ENCODE results near the gene CREBBP. TPM values are rescaled to one million over a fixed set of nuclear protein-coding genes. Genes with fewer than 3 reads are reported as not detected.

Gene CREBBP
- total RNA-seq, 1 experiment from 2014 or later: 26.4 TPM

GRCh38 chr16:3698941-3699340, 181.6 kb downstream of the CREBBP start:
- H3K79me2 ChIP-seq (ENCODE audit: low read length): peaks cover 91% of the 10 kb centered on the region
- no peaks in the 10 kb centered on the region for H3K27me3 ChIP-seq (ENCODE audit: low read length)
- H3K9me3 ChIP-seq (ENCODE audit: low read length): no peaks in the 10 kb centered on the region
- DNase-seq: no peak
- no peak overlapping the region for H2AFZ ChIP-seq (ENCODE audit: low read length)
- no peak overlapping the region for H3K4me3 ChIP-seq (ENCODE audit: low read length)
- no peaks in the 10 kb centered on the region for H3K9me2 ChIP-seq (replicated peaks; ENCODE audit: insufficient read depth, low read length)
- H3K27ac ChIP-seq (ENCODE audit: low read length): no peak overlapping the region
- no peak overlapping the region for H3K9ac ChIP-seq (ENCODE audit: low read length)
- H3K4me2 ChIP-seq (ENCODE audit: low read depth, low read length, poor library complexity, severe bottlenecking): no peak overlapping the region
- H4K20me1 ChIP-seq (ENCODE audit: insufficient read depth, low read depth, low read length): peaks cover 17% of the 10 kb centered on the region; the same call in 1 of the 2 replicates
- H3K36me3 ChIP-seq (ENCODE audit: insufficient read depth, low read length): peaks cover 23% of the 10 kb centered on the region
- H3K4me1 ChIP-seq (ENCODE audit: low read length): no peaks in the 10 kb centered on the region

- Histone ChIP-seq H3K27me3 (ENCODE audit: low read length) (no peaks in the 10 kb centered on the region), H4K20me1 (ENCODE audit: insufficient read depth, low read depth, low read length) (peaks cover 17% of the 10 kb centered on the region; the same call in 1 of the 2 replicates), H3K9me2 (replicated peaks; ENCODE audit: insufficient read depth, low read length) (no peaks in the 10 kb centered on the region), H2AFZ (ENCODE audit: low read length) (no peak overlapping the region), H3K79me2 (ENCODE audit: low read length) (peaks cover 81% of the 10 kb centered on the region), H3K9me3 (ENCODE audit: low read length) (no peaks in the 10 kb centered on the region), H3K9ac (ENCODE audit: low read length) (no peak overlapping the region), H3K27ac (ENCODE audit: low read length) (no peak overlapping the region), H3K4me1 (ENCODE audit: low read length) (no peaks in the 10 kb centered on the region), H3K4me3 (ENCODE audit: low read length) (no peak overlapping the region), H3K36me3 (ENCODE audit: insufficient read depth, low read length) (peaks cover 19% of the 10 kb centered on the region), H3K4me2 (ENCODE audit: low read depth, low read length, poor library complexity, severe bottlenecking) (no peak overlapping the region)
- DNase-seq: no peak
Measured at GRCh38 chr16:3696425-3697218, 183.9 kb downstream of the CREBBP start.

GRCh38 chr16:3695610-3696369, 184.7 kb downstream of the CREBBP start:
- no peak overlapping the region for H3K9ac ChIP-seq (ENCODE audit: low read length)
- DNase-seq: no peak

GRCh38 chr16:3694051-3694450, 186.5 kb downstream of the CREBBP start:
- DNase-seq: no peak
- no peak overlapping the region for H3K27ac ChIP-seq (ENCODE audit: low read length)
- H3K4me3 ChIP-seq (ENCODE audit: low read length): no peak overlapping the region
- H3K27me3 ChIP-seq (ENCODE audit: low read length): no peaks in the 10 kb centered on the region
- peaks cover 76% of the 10 kb centered on the region for H3K79me2 ChIP-seq (ENCODE audit: low read length)
- no peaks in the 10 kb centered on the region for H3K4me1 ChIP-seq (ENCODE audit: low read length)
- H3K4me2 ChIP-seq (ENCODE audit: low read depth, low read length, poor library complexity, severe bottlenecking): no peak overlapping the region
- H4K20me1 ChIP-seq (ENCODE audit: insufficient read depth, low read depth, low read length): peaks cover 17% of the 10 kb centered on the region; the same call in 1 of the 2 replicates
- H3K9ac ChIP-seq (ENCODE audit: low read length): no peak overlapping the region
- no peak overlapping the region for H2AFZ ChIP-seq (ENCODE audit: low read length)
- H3K9me2 ChIP-seq (replicated peaks; ENCODE audit: insufficient read depth, low read length): no peaks in the 10 kb centered on the region
- H3K36me3 ChIP-seq (ENCODE audit: insufficient read depth, low read length): peaks cover 18% of the 10 kb centered on the region
- no peaks in the 10 kb centered on the region for H3K9me3 ChIP-seq (ENCODE audit: low read length)

More at GRCh38 chr16:3695610-3696369, 184.7 kb downstream of the CREBBP start:
- H3K27me3 ChIP-seq (ENCODE audit: low read length): no peaks in the 10 kb centered on the region
- no peak overlapping the region for H3K4me3 ChIP-seq (ENCODE audit: low read length)
- H2AFZ ChIP-seq (ENCODE audit: low read length): no peak overlapping the region
- peaks cover 17% of the 10 kb centered on the region; the same call in 1 of the 2 replicates for H4K20me1 ChIP-seq (ENCODE audit: insufficient read depth, low read depth, low read length)
- no peaks in the 10 kb centered on the region for H3K9me3 ChIP-seq (ENCODE audit: low read length)
- H3K27ac ChIP-seq (ENCODE audit: low read length): no peak overlapping the region
- H3K4me1 ChIP-seq (ENCODE audit: low read length): no peaks in the 10 kb centered on the region
- no peaks in the 10 kb centered on the region for H3K9me2 ChIP-seq (replicated peaks; ENCODE audit: insufficient read depth, low read length)
- H3K36me3 ChIP-seq (ENCODE audit: insufficient read depth, low read length): peaks cover 14% of the 10 kb centered on the region
- H3K4me2 ChIP-seq (ENCODE audit: low read depth, low read length, poor library complexity, severe bottlenecking): no peak overlapping the region
- H3K79me2 ChIP-seq (ENCODE audit: low read length): peaks cover 81% of the 10 kb centered on the region

GRCh38 chr16:3691761-3692160, 188.8 kb downstream of the CREBBP start:
- DNase-seq: no peak
- no peak overlapping the region for H2AFZ ChIP-seq (ENCODE audit: low read length)

GRCh38 chr16:3690980-3691720, 189.4 kb downstream of the CREBBP start:
- no peak overlapping the region for H2AFZ ChIP-seq (ENCODE audit: low read length)
- H3K36me3 ChIP-seq (ENCODE audit: insufficient read depth, low read length): peaks cover 40% of the 10 kb centered on the region; the same call in 1 of the 2 replicates
- H3K9me3 ChIP-seq (ENCODE audit: low read length): no peaks in the 10 kb centered on the region
- peaks cover 10% of the 10 kb centered on the region; the same call in 1 of the 2 replicates for H4K20me1 ChIP-seq (ENCODE audit: insufficient read depth, low read depth, low read length)
- no peak overlapping the region for H3K9ac ChIP-seq (ENCODE audit: low read length)
- no peaks in the 10 kb centered on the region for H3K9me2 ChIP-seq (replicated peaks; ENCODE audit: insufficient read depth, low read length)
- H3K4me1 ChIP-seq (ENCODE audit: low read length): no peaks in the 10 kb centered on the region
- no peak overlapping the region for H3K4me3 ChIP-seq (ENCODE audit: low read length)
- no peak overlapping the region for H3K27ac ChIP-seq (ENCODE audit: low read length)
- H3K27me3 ChIP-seq (ENCODE audit: low read length): no peaks in the 10 kb centered on the region
- peaks cover 60% of the 10 kb centered on the region for H3K79me2 ChIP-seq (ENCODE audit: low read length)
- DNase-seq: no peak
- no peak overlapping the region for H3K4me2 ChIP-seq (ENCODE audit: low read depth, low read length, poor library complexity, severe bottlenecking)

More at GRCh38 chr16:3691761-3692160, 188.8 kb downstream of the CREBBP start:
- H3K9ac ChIP-seq (ENCODE audit: low read length): no peak overlapping the region
- H3K9me2 ChIP-seq (replicated peaks; ENCODE audit: insufficient read depth, low read length): no peaks in the 10 kb centered on the region
- H3K79me2 ChIP-seq (ENCODE audit: low read length): peaks cover 66% of the 10 kb centered on the region
- H3K4me1 ChIP-seq (ENCODE audit: low read length): no peaks in the 10 kb centered on the region
- H3K4me3 ChIP-seq (ENCODE audit: low read length): no peak overlapping the region
- H3K27ac ChIP-seq (ENCODE audit: low read length): no peak overlapping the region
- H3K9me3 ChIP-seq (ENCODE audit: low read length): no peaks in the 10 kb centered on the region
- peaks cover 37% of the 10 kb centered on the region; the same call in 1 of the 2 replicates for H3K36me3 ChIP-seq (ENCODE audit: insufficient read depth, low read length)
- H3K4me2 ChIP-seq (ENCODE audit: low read depth, low read length, poor library complexity, severe bottlenecking): no peak overlapping the region
- no peaks in the 10 kb centered on the region for H3K27me3 ChIP-seq (ENCODE audit: low read length)
- peaks cover 14% of the 10 kb centered on the region; the same call in 1 of the 2 replicates for H4K20me1 ChIP-seq (ENCODE audit: insufficient read depth, low read depth, low read length)

GRCh38 chr16:3690470-3690928, 190.0 kb downstream of the CREBBP start:
- no peak overlapping the region for H3K4me2 ChIP-seq (ENCODE audit: low read depth, low read length, poor library complexity, severe bottlenecking)

More at GRCh38 chr16:3690470-3690928, 190.0 kb downstream of the CREBBP start:
- H2AFZ ChIP-seq (ENCODE audit: low read length): no peak overlapping the region
- peaks cover 45% of the 10 kb centered on the region; the same call in 1 of the 2 replicates for H3K36me3 ChIP-seq (ENCODE audit: insufficient read depth, low read length)
- no peak overlapping the region for H3K4me3 ChIP-seq (ENCODE audit: low read length)
- H4K20me1 ChIP-seq (ENCODE audit: insufficient read depth, low read depth, low read length): 0 out of 2 replicates have a peak, but pooled peaks cover 6% of the 10 kb centered on the region
- no peaks in the 10 kb centered on the region for H3K9me2 ChIP-seq (replicated peaks; ENCODE audit: insufficient read depth, low read length)
- H3K4me1 ChIP-seq (ENCODE audit: low read length): no peaks in the 10 kb centered on the region
- H3K9ac ChIP-seq (ENCODE audit: low read length): no peak overlapping the region
- no peak overlapping the region for H3K27ac ChIP-seq (ENCODE audit: low read length)
- peaks cover 53% of the 10 kb centered on the region for H3K79me2 ChIP-seq (ENCODE audit: low read length)
- H3K9me3 ChIP-seq (ENCODE audit: low read length): no peaks in the 10 kb centered on the region
- DNase-seq: peak; percentile 91
- no peaks in the 10 kb centered on the region for H3K27me3 ChIP-seq (ENCODE audit: low read length)

Data from Karpas-422 (cell line).